Sciatic nerve (tissue), 2 donors: ENCODE results near the gene MVB12B. TPM values are rescaled to one million over a fixed set of nuclear protein-coding genes. Genes with fewer than 3 reads are reported as not detected.
A peak's percentile ranks its signal among the peaks of the same experiment; 100 is the strongest.
"Not testable (repeated sequence)": the region's sequence is repeated elsewhere in the genome, so short reads cannot be mapped to it uniquely, and the experiment has no call there.

ENCODE experiments used
- ATAC-seq: fragments of 200-7000 bp; cut with Tn5 transposase; one replicate; pipeline ENCODE4 v1.9.1; 2020; ENCODE audit warnings: mild to moderate bottlenecking, moderate library complexity
- DNase-seq: peaks from one replicate; pipeline ENCODE4 v3.0.0-alpha.2; 2020; ENCODE audit warnings: low spot score
- intact Hi-C: fragments of 100-400 bp; cut with DNase I; formaldehyde crosslinking; loops from one replicate; pipeline ENCODE4 v1.14.2; 2022
- total RNA-seq: library from RNA; stranded (reverse); fragmentation: NEBNext Ultra II Directional; extraction: Animal tissue kit (Norgen Biotek cat#: 25700); gene quantifications from one replicate; pipeline ENCODE4 v1.2.1, GENCODE V29; 2021
- donor health status: DM: no; HTN: no; CAD: no.
- donor health status: DM: no; HTN: no; CAD: no.

MVB12B gene
- total RNA-seq, 1 donor from 2014 or later, result 65.7 TPM

GRCh38 chr9:126472198-126472947, 145.7 kb downstream of the MVB12B start:
- ATAC-seq, result no peak
- intact Hi-C loops, result no loop called here
- DNase-seq, result no peak

- intact Hi-C loops, result no loop called here
- no peak for ATAC-seq
These were observed 146.3 kb downstream of the MVB12B start for GRCh38 chr9:126472948-126473298.

GRCh38 chr9:126474206-126474765, 147.7 kb downstream of the MVB12B start:
- DNase-seq (no peak), ATAC-seq (no peak)
- intact Hi-C loops, result no loop called here

More at GRCh38 chr9:126472948-126473298, 146.3 kb downstream of the MVB12B start:
- no peak for DNase-seq

GRCh38 chr9:126474786-126475485, 148.3 kb downstream of the MVB12B start:
- ATAC-seq (no peak), DNase-seq (no peak)
- intact Hi-C loops, result no loop called here

GRCh38 chr9:126475933-126476555, 149.4 kb downstream of the MVB12B start:
- no peak for DNase-seq
- intact Hi-C loops, result no loop called here
- no peak for ATAC-seq

GRCh38 chr9:126477432-126477831, 150.8 kb downstream of the MVB12B start:
- ATAC-seq, intact Hi-C loops, DNase-seq: not testable (repeated sequence)

GRCh38 chr9:126478216-126478981, 151.8 kb downstream of the MVB12B start:
- intact Hi-C loops, result no loop called here
- ATAC-seq (no peak), DNase-seq (no peak)

- intact Hi-C loops, result no loop called here
- ATAC-seq, result no peak
- no peak for DNase-seq
These were observed 152.9 kb downstream of the MVB12B start for GRCh38 chr9:126479515-126479914.

- no peak for ATAC-seq
- intact Hi-C loops, result no loop called here
- no peak for DNase-seq
These were observed 154.2 kb downstream of the MVB12B start for GRCh38 chr9:126480813-126481212.

- peak; percentile 16 for ATAC-seq
These were observed 155.2 kb downstream of the MVB12B start for GRCh38 chr9:126481862-126482261.

GRCh38 chr9:126482361-126483044, 155.9 kb downstream of the MVB12B start:
- ATAC-seq (peak; percentile 94), DNase-seq (no peak)
- intact Hi-C loops, result no loop called here

More at GRCh38 chr9:126481862-126482261, 155.2 kb downstream of the MVB12B start:
- no peak for DNase-seq
- intact Hi-C loops, result no loop called here

- intact Hi-C loops, result no loop called here
- ATAC-seq, result no peak
- DNase-seq, result no peak
These were observed 156.9 kb downstream of the MVB12B start for GRCh38 chr9:126483468-126484073.

- no peak for ATAC-seq
- intact Hi-C loops, result loop anchor here (5.0 kb wide), 1 partner anchor 1308 kb away; no protein-coding TSS in a partner anchor
- no peak for DNase-seq
These were observed 159.0 kb downstream of the MVB12B start for GRCh38 chr9:126485662-126486061.

- no peak for ATAC-seq
- intact Hi-C loops, result loop anchor here (5.0 kb wide), 1 partner anchor 1309 kb away; no protein-coding TSS in a partner anchor
- no peak for DNase-seq
These were observed 159.6 kb downstream of the MVB12B start for GRCh38 chr9:126486276-126486675.

- intact Hi-C loops, result loop anchor here (5.0 kb wide), 1 partner anchor 1311 kb away; no protein-coding TSS in a partner anchor
- ATAC-seq, result no peak
- DNase-seq, result no peak
These were observed 161.2 kb downstream of the MVB12B start for GRCh38 chr9:126487856-126488255.

GRCh38 chr9:126488310-126488709, 161.7 kb downstream of the MVB12B start:
- ATAC-seq (peak; percentile 15), DNase-seq (no peak)
- intact Hi-C loops, result loop anchor here (5.0 kb wide), 1 partner anchor 1311 kb away; no protein-coding TSS in a partner anchor

GRCh38 chr9:126488881-126489404, 162.3 kb downstream of the MVB12B start:
- intact Hi-C loops, result loop anchor here (5.0 kb wide), 1 partner anchor 1312 kb away; no protein-coding TSS in a partner anchor
- ATAC-seq (peak; percentile 19), DNase-seq (no peak)
